ENCODE results near the gene SLIT1.
"Not testable (repeated sequence)": the region's sequence is repeated elsewhere in the genome, so short reads cannot be mapped to it uniquely, and the experiment has no call there.

Gene SLIT1

DNA sequence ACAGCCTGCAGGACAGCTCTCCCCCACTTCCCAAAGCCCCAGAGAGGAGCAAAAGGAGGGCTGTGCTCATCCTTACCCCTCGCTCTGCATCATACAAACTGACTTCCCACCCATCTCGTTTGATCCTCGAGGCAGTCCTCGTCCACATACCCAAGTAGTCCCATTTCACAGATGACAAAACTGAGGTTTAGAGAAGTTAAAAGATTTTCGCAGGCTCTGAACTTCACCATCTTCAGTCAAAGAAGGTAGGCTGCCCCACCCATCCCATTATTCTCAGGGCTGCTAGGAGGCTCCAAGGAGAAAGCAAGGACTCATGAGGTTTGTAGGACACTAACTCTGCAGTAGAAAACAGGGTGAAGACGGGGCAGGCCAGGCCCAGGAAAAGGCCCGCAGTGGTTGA, 147.1 kb downstream of the SLIT1 start:
- in situ Hi-C loops (cut with HindIII; ENCODE audit: low pct_unique_long_range_greater_than_20kb, low sequenced_read_pairs) = no loop called here

DNA sequence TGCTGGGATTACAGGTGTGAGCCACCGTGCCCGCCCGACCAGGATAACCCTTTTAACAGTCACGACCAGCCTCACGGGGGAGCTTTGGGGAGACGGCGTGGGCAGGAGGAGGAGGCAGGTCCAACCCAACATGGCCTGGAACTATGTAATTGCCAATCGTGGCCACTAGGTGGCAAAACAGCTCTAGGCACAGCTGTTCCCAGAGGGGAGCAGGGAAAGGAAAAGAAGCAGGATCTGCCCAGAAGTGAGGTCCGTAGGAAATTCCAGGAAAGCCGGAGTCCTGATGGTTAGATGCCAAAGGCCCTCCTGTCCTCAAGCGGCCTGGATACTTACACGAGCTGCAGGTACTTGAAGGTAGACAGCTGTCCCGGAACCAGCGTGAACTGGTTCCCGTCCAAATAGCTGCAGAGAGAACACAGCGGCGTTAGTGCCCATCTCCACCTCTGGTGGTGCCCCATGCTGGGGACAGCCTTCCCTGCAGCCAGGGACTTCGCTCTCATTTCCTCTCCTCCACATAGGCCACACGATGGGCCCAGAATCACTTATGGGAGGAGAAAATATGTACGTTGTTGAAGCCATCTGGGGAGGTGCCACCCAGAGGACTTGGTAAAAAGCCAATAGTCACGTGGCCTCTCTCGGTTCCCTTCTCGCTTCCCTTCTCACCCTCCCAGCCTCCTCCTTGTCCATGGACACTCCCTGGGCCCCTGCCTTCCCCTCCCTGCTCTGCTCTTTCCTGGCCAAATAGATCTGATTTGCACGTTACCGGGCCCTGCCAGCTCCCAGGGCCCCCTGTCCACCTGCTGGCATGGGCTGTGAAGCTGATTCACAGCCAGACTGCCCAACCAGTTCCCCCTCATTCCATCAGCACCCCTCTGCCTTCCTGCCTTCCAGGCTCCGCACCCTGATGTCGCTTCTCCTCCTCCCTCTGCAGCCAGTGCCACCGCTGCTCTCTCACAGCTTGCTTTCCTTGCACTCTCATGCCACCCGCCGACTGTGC, 148.1 kb downstream of the SLIT1 start:
- in situ Hi-C loops (cut with HindIII; ENCODE audit: low pct_unique_long_range_greater_than_20kb, low sequenced_read_pairs) = no loop called here

More for the DNA sequence above, 147.1 kb downstream of the SLIT1 start:
- DNase-seq (ENCODE audit: low read depth in 1 of 2, low spot score in 1 of 2) = no peak
- no peak for TF ChIP-seq JUND (IDR thresholded peaks at IDR 0.05; ENCODE audit: low read depth)

DNA sequence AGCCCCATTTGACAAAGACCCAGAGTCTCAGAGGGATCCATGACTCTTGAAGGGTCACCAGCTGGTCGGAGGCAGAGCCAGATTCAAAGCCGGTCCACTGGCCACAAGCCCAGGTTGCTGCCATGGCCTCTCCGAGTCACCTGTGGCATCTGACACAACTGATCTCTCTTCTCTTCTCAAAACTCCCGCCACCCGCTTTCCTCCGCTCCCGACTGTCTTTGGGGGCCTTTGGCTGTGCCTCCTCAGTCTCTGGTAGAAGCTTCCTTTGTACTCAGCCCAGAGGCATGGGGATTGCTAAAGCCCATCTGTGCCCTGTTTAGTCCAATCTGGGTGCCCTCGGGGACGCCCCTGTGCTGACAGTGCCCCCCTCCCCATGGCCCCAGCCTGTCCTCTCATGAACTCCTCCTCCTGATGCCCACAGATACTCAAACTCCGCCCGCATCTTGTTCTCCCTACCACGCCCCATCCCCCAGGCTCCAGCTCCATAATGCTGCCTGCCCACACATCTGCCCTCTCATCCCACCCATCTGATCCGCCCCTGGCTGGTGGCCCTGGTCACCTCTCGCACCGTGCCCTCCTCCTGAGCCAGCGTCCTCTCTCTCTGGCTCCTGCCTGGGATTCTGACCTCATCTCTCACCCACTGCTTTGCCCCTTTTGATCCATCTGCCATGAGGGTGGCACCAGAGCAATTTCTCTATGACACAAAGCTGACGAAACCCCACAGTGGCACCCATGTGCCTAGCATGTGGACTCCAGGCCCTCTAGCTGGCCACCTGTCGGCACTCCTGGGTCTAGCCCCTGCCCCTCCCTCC, 150.6 kb downstream of the SLIT1 start:
- no peak for DNase-seq (ENCODE audit: low read depth in 1 of 2, low spot score in 1 of 2)
- no peak for TF ChIP-seq JUND (IDR thresholded peaks at IDR 0.05; ENCODE audit: low read depth)
- in situ Hi-C loops (cut with HindIII; ENCODE audit: low pct_unique_long_range_greater_than_20kb, low sequenced_read_pairs) = no loop called here

More for the DNA sequence above, 148.1 kb downstream of the SLIT1 start:
- no peak for TF ChIP-seq JUND (IDR thresholded peaks at IDR 0.05; ENCODE audit: low read depth)
- peak; percentile 88 to 92 for DNase-seq (ENCODE audit: low read depth in 1 of 2, low spot score in 1 of 2)

DNA sequence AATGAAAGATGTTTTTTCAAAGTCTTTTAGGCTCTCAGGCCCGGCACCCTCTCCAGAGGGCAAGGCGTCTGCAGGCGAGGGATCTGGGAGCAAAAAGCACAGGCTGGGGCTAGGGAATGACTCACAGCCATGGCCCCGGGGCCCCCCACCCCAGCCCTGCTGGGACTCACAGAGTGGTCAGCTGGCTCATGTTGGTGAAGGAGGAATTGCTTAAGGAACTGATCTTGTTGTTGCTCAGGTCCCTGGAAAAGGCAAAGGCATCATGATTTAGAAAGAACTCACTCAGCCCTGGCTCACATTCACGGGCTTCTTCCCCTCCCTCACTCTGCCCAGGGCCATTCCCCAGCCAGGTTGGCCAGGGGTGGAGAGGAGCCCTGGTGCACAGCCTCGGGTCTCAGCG, 151.5 kb downstream of the SLIT1 start:
- no peak for DNase-seq (ENCODE audit: low read depth in 1 of 2, low spot score in 1 of 2)
- in situ Hi-C loops (cut with HindIII; ENCODE audit: low pct_unique_long_range_greater_than_20kb, low sequenced_read_pairs) = no loop called here
- no peak for TF ChIP-seq JUND (IDR thresholded peaks at IDR 0.05; ENCODE audit: low read depth)

DNA sequence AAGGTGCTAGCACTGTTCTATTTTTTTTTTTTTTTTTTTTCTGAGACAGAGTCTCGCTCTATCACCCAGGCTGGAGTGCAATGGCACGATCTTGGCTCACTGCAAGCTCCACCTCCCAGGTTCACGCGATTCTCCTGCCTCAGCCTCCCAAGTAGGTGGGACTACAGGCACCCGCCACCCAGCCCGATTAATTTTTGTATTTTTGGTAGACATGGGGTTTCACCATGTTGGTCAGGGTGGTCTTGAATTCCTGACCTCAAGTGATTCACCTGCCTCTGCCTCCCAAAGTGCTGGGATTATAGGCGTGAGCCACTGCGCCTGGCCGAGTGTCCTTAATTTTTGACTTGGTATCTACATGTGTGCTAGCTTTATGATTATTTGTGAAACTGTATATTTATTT, 151.9 kb downstream of the SLIT1 start:
- DNase-seq (ENCODE audit: low read depth in 1 of 2, low spot score in 1 of 2); in situ Hi-C loops (cut with HindIII; ENCODE audit: low pct_unique_long_range_greater_than_20kb, low sequenced_read_pairs): not testable (repeated sequence)

DNA sequence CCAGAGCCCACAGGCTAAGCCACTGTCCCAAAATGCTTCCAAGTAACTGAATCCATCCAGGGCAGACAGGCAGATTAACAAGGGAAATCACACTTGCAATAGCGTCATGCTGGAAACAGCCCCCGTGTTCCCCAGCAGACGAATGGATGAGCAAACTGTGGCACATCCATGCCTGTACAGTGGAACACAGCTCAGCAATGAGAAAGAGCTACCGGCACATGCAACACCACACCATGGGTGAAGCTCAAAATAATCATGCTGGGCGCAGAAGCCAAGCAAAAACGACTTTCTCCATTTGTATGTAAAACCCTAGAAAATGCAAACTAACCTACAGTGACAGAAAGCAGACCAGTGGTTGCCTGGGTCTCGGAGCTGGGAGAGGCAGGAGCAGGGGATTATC, 153.1 kb downstream of the SLIT1 start:
- in situ Hi-C loops (cut with HindIII; ENCODE audit: low pct_unique_long_range_greater_than_20kb, low sequenced_read_pairs) = no loop called here
- no peak for TF ChIP-seq JUND (IDR thresholded peaks at IDR 0.05; ENCODE audit: low read depth)
- DNase-seq (ENCODE audit: low read depth in 1 of 2, low spot score in 1 of 2) = no peak

DNA sequence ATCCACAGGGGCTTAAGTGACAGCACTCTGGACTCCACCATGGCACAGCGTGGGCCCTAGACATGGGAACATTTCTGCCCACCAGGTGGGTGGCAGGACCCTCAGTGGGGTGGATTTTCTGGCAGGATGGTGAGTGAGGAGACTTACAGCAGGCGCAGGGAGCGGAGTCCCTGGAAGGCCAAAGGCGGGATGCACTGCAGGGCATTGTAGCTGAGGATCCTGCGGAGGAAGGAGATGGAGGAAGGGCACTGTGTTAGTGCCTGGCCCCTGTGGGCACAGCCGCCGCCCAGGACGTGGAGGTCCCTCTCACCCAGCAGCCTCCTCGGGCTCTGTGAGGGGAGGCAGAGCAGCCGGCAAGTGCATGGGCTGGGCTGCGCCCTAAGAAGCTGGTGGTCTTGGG, 154.3 kb downstream of the SLIT1 start:
- DNase-seq (ENCODE audit: low read depth in 1 of 2, low spot score in 1 of 2) = no peak
- in situ Hi-C loops (cut with HindIII; ENCODE audit: low pct_unique_long_range_greater_than_20kb, low sequenced_read_pairs) = no loop called here
- no peak for TF ChIP-seq JUND (IDR thresholded peaks at IDR 0.05; ENCODE audit: low read depth)

DNA sequence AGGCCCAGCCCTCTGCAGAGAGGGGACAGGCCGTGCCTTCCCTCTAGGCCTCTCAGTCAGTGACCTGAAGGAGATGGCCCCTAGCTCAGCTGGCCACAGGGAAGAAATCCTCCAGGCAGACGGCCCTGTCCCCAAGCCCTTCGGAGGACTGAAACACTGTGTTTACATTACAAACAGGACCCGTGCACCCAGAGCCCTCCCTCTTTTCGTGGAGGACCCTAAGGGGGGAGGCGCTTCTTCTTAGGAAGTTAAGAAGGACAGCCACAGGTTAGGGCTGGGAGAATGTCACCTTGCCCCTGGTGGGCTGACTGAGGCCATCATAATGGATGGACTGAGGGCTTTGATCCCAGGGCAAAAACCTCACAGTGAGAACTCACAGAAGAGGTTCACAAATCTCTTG, 154.9 kb downstream of the SLIT1 start:
- no peak for TF ChIP-seq JUND (IDR thresholded peaks at IDR 0.05; ENCODE audit: low read depth)
- in situ Hi-C loops (cut with HindIII; ENCODE audit: low pct_unique_long_range_greater_than_20kb, low sequenced_read_pairs) = no loop called here
- no peak for DNase-seq (ENCODE audit: low read depth in 1 of 2, low spot score in 1 of 2)

DNA sequence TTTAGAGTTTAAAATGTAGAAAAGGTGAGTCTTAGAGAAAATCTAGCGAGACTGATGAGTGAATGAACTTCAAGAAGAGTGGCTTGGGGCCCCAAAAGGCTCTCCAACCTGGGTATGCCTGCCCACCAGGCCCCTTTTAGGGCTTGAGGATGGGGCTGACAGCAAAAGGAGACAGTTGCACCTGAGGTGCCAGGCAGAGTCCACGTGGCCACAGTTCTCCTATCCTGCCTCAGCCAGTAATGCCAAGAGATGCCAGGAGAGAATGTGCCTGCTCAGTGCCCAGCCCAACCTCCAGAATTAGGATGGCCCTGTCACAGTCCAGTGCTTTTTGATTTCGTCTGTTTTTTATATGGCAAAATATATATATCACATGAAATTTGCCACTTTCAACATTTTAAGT, 156.5 kb downstream of the SLIT1 start:
- no peak for DNase-seq (ENCODE audit: low read depth in 1 of 2, low spot score in 1 of 2)
- in situ Hi-C loops (cut with HindIII; ENCODE audit: low pct_unique_long_range_greater_than_20kb, low sequenced_read_pairs) = no loop called here
- no peak for TF ChIP-seq JUND (IDR thresholded peaks at IDR 0.05; ENCODE audit: low read depth)

DNA sequence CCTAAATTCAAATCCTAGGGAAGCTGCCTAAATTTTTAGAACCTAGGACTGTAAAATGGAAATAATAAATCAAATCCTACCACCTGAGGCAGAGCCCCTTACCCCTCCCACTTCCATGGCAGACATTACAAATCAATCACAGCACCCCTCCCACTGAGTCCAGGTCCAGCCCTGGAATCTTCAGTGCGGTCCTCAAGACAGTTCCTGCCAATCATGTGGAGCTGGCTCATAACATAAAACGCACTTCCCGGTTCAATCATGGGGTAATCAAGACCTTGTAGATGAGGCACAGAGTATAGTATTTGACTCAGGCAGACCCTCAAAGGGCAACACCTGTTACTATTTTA, 157.0 kb downstream of the SLIT1 start:
- in situ Hi-C loops (cut with HindIII; ENCODE audit: low pct_unique_long_range_greater_than_20kb, low sequenced_read_pairs) = no loop called here

DNA sequence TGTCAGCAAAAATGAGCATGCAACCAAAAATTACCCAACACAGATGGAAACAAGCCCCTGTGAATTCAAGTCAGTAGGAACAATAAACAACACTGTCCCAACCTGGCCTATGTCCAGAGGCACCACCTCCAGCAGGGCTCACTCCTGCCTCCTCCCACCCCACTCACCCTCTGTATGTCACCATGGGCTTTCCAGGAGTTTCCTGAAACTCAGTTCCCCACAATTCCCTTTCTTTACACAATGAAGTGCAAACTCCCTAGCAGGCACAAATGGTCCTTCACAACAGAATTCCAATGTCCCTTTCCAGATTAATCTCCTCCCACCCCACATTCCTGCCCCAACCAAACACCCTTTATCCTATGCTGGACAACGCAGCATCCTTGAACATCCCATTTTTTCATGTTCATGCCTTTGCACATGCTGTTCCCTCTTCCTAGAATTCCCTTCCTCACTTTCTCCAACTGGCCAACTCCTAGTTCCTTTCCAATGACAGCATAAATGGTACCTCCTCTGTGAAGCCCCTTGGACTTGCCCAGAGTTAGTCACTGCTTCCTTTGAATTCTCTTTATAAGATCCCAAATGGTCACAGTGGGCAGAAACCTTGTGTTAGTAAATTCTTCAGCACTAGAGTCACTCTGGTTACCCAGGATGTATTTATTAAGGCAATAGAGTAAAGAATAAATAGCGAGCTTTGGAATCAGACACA, 157.5 kb downstream of the SLIT1 start:
- in situ Hi-C loops (cut with HindIII; ENCODE audit: low pct_unique_long_range_greater_than_20kb, low sequenced_read_pairs) = no loop called here
- no peak for TF ChIP-seq JUND (IDR thresholded peaks at IDR 0.05; ENCODE audit: low read depth)
- no peak for DNase-seq (ENCODE audit: low read depth in 1 of 2, low spot score in 1 of 2)

More for the DNA sequence above, 157.0 kb downstream of the SLIT1 start:
- no peak for DNase-seq (ENCODE audit: low read depth in 1 of 2, low spot score in 1 of 2)
- TF ChIP-seq JUND (IDR thresholded peaks at IDR 0.05; ENCODE audit: low read depth) = no peak

DNA sequence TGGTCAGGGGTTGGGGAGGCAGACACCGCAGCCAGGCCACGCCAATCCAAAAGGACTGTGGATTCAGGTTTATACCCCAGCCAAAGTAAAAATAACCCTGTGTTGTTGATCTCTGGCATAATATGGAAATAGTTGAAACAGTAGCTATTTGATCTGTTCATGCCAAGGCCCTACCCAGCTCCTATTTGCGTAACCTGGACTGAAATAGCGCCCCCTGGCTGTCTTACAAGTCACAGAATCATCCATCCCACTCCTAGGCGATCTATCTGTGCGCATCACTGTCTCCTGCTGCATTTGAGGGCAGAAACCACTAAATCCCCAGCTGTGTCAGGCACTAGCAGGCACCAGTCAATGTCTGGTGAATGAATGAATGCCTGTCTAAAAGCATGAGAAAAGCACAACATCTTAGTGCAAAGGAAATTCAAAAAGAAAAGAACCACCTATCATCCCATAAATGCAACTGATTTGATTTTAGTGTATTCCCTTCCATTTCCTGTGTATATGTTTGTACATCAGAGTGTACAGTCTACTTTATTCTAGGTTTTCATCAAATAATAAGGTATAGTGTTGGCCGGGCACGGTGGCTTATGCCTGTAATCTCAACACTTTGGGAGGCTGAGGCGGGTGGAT, 160.0 kb downstream of the SLIT1 start:
- TF ChIP-seq JUND (IDR thresholded peaks at IDR 0.05; ENCODE audit: low read depth) = no peak
- DNase-seq (ENCODE audit: low read depth in 1 of 2, low spot score in 1 of 2) = peak in 1 of 2 experiments; percentile 78

More for the DNA sequence above, 160.0 kb downstream of the SLIT1 start:
- in situ Hi-C loops (cut with HindIII; ENCODE audit: low pct_unique_long_range_greater_than_20kb, low sequenced_read_pairs) = no loop called here

Data from T47D (cell line).